HL-60 (cell line): ENCODE results near the gene UBA5.

Experiments
- POLR2AphosphoS5 ChIP-seq: IDR thresholded peaks from 2 replicates; pipeline ENCODE4 v1.6.1; 2012; ENCODE audit warnings: low read depth
- SPI1 ChIP-seq: IDR thresholded peaks from 2 replicates; pipeline ENCODE4 v1.6.1; 2012; ENCODE audit warnings: low read depth, mild to moderate bottlenecking, borderline replicate concordance
- TF ChIP-seq, protein P1 (sequence below): IDR thresholded peaks from one replicate; pipeline ENCODE4 v1.5.1; 2011; ENCODE audit warnings: low read length, control low read depth, inconsistent platforms; ENCODE audit not compliant: insufficient read depth
- TF ChIP-seq, protein P2 (sequence below): IDR thresholded peaks from 2 replicates; pipeline ENCODE4 v1.6.1; 2012; ENCODE audit warnings: low read depth; ENCODE audit not compliant: insufficient replicate concordance

DNA sequence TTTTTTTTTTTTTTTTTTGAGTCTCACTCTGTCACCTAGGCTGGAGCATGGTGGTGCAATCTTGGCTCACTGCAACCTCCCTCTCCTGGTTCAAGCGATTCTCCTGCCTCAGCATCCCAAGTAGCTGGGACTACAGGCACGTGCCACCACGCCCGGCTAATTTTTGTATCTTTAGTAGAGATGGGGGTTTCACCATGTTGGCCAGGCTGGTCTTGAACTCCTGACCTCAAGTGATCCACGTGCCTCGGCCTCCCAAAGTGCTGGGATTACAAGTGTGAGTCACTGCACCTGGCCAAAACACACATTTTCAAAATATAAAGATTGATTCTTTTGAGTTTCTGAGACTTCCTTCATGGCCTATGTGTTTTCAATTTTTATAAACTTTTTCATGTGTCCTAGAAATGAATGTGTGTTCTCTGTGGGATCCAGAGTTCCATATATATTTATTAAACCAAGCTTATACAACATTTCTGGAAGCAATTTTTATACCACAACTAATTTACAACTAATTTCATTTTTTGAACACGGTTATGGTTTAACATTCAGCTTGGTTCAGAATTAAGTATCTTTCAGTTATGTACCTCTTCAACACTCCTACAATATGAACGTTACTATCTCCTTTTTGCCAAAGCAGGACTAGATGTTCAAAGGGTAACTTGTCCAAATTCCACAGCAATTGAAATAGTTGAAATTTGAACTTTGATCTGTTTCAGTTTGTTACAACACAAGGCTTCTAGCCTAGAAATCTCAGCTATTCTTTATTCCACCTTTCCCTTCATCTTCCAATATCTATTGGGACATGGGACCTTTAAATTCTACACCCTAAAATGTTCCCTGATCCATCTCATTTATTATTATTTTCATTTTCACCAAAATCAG, 2.0 kb upstream of the UBA5 start:
- TF ChIP-seq, protein P1, sequence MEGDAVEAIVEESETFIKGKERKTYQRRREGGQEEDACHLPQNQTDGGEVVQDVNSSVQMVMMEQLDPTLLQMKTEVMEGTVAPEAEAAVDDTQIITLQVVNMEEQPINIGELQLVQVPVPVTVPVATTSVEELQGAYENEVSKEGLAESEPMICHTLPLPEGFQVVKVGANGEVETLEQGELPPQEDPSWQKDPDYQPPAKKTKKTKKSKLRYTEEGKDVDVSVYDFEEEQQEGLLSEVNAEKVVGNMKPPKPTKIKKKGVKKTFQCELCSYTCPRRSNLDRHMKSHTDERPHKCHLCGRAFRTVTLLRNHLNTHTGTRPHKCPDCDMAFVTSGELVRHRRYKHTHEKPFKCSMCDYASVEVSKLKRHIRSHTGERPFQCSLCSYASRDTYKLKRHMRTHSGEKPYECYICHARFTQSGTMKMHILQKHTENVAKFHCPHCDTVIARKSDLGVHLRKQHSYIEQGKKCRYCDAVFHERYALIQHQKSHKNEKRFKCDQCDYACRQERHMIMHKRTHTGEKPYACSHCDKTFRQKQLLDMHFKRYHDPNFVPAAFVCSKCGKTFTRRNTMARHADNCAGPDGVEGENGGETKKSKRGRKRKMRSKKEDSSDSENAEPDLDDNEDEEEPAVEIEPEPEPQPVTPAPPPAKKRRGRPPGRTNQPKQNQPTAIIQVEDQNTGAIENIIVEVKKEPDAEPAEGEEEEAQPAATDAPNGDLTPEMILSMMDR, result no peak
- TF ChIP-seq, protein P2, sequence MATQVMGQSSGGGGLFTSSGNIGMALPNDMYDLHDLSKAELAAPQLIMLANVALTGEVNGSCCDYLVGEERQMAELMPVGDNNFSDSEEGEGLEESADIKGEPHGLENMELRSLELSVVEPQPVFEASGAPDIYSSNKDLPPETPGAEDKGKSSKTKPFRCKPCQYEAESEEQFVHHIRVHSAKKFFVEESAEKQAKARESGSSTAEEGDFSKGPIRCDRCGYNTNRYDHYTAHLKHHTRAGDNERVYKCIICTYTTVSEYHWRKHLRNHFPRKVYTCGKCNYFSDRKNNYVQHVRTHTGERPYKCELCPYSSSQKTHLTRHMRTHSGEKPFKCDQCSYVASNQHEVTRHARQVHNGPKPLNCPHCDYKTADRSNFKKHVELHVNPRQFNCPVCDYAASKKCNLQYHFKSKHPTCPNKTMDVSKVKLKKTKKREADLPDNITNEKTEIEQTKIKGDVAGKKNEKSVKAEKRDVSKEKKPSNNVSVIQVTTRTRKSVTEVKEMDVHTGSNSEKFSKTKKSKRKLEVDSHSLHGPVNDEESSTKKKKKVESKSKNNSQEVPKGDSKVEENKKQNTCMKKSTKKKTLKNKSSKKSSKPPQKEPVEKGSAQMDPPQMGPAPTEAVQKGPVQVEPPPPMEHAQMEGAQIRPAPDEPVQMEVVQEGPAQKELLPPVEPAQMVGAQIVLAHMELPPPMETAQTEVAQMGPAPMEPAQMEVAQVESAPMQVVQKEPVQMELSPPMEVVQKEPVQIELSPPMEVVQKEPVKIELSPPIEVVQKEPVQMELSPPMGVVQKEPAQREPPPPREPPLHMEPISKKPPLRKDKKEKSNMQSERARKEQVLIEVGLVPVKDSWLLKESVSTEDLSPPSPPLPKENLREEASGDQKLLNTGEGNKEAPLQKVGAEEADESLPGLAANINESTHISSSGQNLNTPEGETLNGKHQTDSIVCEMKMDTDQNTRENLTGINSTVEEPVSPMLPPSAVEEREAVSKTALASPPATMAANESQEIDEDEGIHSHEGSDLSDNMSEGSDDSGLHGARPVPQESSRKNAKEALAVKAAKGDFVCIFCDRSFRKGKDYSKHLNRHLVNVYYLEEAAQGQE, result no peak
- TF ChIP-seq POLR2AphosphoS5 (no peak), SPI1 (no peak)
